SK-N-SH (cell line): ENCODE data around the gene CLDN6. TPM values are rescaled to one million over a fixed set of nuclear protein-coding genes. Genes with fewer than 3 reads are reported as not detected.

ENCODE experiments used
- CTCF ChIA-PET: fragments of 300-600, 350-600 bp; formaldehyde crosslinking; extraction: SDS; loops from one replicate; lab custom pipeline; 2021; lab: Yijun Ruan, JAX
- POLR2A ChIA-PET: fragments of 350-600 bp; sonication (Branson Sonifier 250); formaldehyde crosslinking; extraction: SDS; loops from one replicate; lab custom pipeline; 2020; ENCODE audit warnings: antibody characterized with exemption, inconsistent platforms; lab: Yijun Ruan, JAX
- DNase-seq: peaks from one replicate; pipeline ENCODE4 v3.0.0; 2012
- H2AFZ ChIP-seq: fragments of 200-600 bp; sonication (generic); 2 replicates; pipeline ENCODE4 v1.8.1; 2016; ENCODE audit warnings: antibody characterized with exemption, mild to moderate bottlenecking, low read depth
- H3F3A ChIP-seq: fragments of 200-600 bp; sonication (generic); replicated peaks from 2 replicates; pipeline ENCODE3; 2016; ENCODE audit warnings: antibody characterized with exemption, mild to moderate bottlenecking; ENCODE audit not compliant: insufficient read depth
- H3K27ac ChIP-seq, 2 experiments: fragments of 200-500 bp in 1 of 2; fragments of 200-600 bp in 1 of 2; sonication (Bioruptor generic) in 1 of 2; sonication (generic), shearing (Covaris generic) in 1 of 2; 2 replicates each; pipeline versions ENCODE4 v1.5.1 to v1.6.1; 2014 to 2016; ENCODE audit warnings: low read depth in 2 of 2, inconsistent platforms in 1 of 2, low read length in 1 of 2, mild to moderate bottlenecking in 1 of 2, mixed read lengths in 1 of 2
- H3K27me3 ChIP-seq: fragments of 200-600 bp; sonication (generic), shearing (Covaris generic); 2 replicates; pipeline ENCODE4 v1.6.1; 2016; ENCODE audit warnings: mixed run types; ENCODE audit not compliant: insufficient read depth
- H3K36me3 ChIP-seq, 2 experiments: fragments of 200-500 bp in 1 of 2; fragments of 200-600 bp in 1 of 2; sonication (Bioruptor generic) in 1 of 2; sonication (generic) in 1 of 2; replicated peaks in 1 of 2; 2 replicates each; pipeline versions ENCODE3 to v1.5.1; 2014 to 2016; ENCODE audit warnings: low read length in 1 of 2, mild to moderate bottlenecking in 1 of 2; ENCODE audit not compliant: insufficient read depth in 2 of 2, control insufficient read depth in 1 of 2
- H3K4me1 ChIP-seq, 2 experiments: fragments of 200-500 bp in 1 of 2; fragments of 200-600 bp in 1 of 2; sonication (Bioruptor generic) in 1 of 2; sonication (generic), shearing (Covaris generic) in 1 of 2; 2 replicates each; pipeline versions ENCODE4 v1.5.1 to v1.6.1; 2014 to 2016; ENCODE audit warnings: low read depth in 1 of 2, low read length in 1 of 2, mixed run types in 1 of 2; ENCODE audit not compliant: insufficient read depth in 2 of 2, control insufficient read depth in 1 of 2
- H3K4me2 ChIP-seq: fragments of 200-600 bp; sonication (generic), shearing (Covaris generic); 2 replicates; pipeline ENCODE4 v1.6.1; 2017; ENCODE audit warnings: mixed run types
- H3K4me3 ChIP-seq, 2 experiments: fragments of 200-500 bp in 1 of 2; fragments of 200-600 bp in 1 of 2; sonication (Bioruptor generic) in 1 of 2; sonication (generic), shearing (Covaris generic) in 1 of 2; 2 replicates each; pipeline versions ENCODE4 v1.5.1 to v1.8.1; 2014 to 2016; ENCODE audit warnings: low read depth in 2 of 2, inconsistent platforms in 1 of 2, low read length in 1 of 2, mild to moderate bottlenecking in 1 of 2, mixed read lengths in 1 of 2, moderate library complexity in 1 of 2
- H3K79me2 ChIP-seq: fragments of 200-600 bp; sonication (generic); 2 replicates; pipeline ENCODE4 v1.8.1; 2017; ENCODE audit warnings: mild to moderate bottlenecking; ENCODE audit not compliant: insufficient read depth
- H3K9ac ChIP-seq: fragments of 200-600 bp; sonication (generic); 2 replicates; pipeline ENCODE4 v1.6.1; 2017; ENCODE audit warnings: mixed run types
- H3K9me2 ChIP-seq: fragments of 200-600 bp; sonication (generic); 2 replicates; pipeline ENCODE4 v1.6.1; 2017; ENCODE audit warnings: mixed run types
- H3K9me3 ChIP-seq: fragments of 200-600 bp; sonication (generic); 2 replicates; pipeline ENCODE4 v1.6.1; 2017; ENCODE audit warnings: mixed run types, mild to moderate bottlenecking, moderate library complexity
- H4K20me1 ChIP-seq: fragments of 200-600 bp; sonication (generic); 2 replicates; pipeline ENCODE4 v1.6.1; 2017; ENCODE audit warnings: mild to moderate bottlenecking, mixed run types; ENCODE audit not compliant: insufficient read depth
- CHD2 ChIP-seq: fragments of 150-350 bp; IDR thresholded peaks from 2 replicates; pipeline ENCODE4 v1.6.1; 2018; ENCODE audit warnings: low read length; ENCODE audit not compliant: partially characterized antibody
- CTCF ChIP-seq: fragments of 200-600 bp; sonication (generic); IDR thresholded peaks from 2 replicates; pipeline ENCODE4 v1.6.1; 2017; ENCODE audit warnings: antibody characterized with exemption, mild to moderate bottlenecking, moderate library complexity
- ELF1 ChIP-seq: IDR thresholded peaks from 2 replicates; pipeline ENCODE4 v1.4.0; 2012
- EZH2phosphoT487 ChIP-seq: fragments of 200-600 bp; sonication (generic); IDR thresholded peaks from 2 replicates; pipeline ENCODE4 v1.6.1; 2017; ENCODE audit warnings: low read depth, mixed run types, mild to moderate bottlenecking, antibody characterized with exemption, moderate library complexity, borderline replicate concordance
- FOXM1 ChIP-seq: IDR thresholded peaks from 2 replicates; pipeline ENCODE4 v1.4.0; 2012; ENCODE audit warnings: low read depth, mild to moderate bottlenecking
- GATA2 ChIP-seq: sonication (generic); formaldehyde crosslinking; IDR thresholded peaks from 2 replicates; pipeline ENCODE4 v1.5.0; 2020; ENCODE audit warnings: mild to moderate bottlenecking, missing genetic modification reagents
- IRF3 ChIP-seq: fragments of 150-350 bp; IDR thresholded peaks from 2 replicates; pipeline ENCODE4 v1.6.1; 2016; ENCODE audit warnings: mild to moderate bottlenecking, low read depth, low read length
- MEF2A ChIP-seq: IDR thresholded peaks from 2 replicates; pipeline ENCODE4 v1.4.0; 2012; ENCODE audit warnings: low read depth, borderline replicate concordance
- MXI1 ChIP-seq: IDR thresholded peaks from 2 replicates; pipeline ENCODE4 v1.6.1; 2012; ENCODE audit warnings: mild to moderate bottlenecking, low read depth, low read length, improper control_type of control experiment
- NFIC ChIP-seq: IDR thresholded peaks from 2 replicates; pipeline ENCODE4 v1.4.0; 2012; ENCODE audit warnings: borderline replicate concordance
- NRF1 ChIP-seq: IDR thresholded peaks from 2 replicates; pipeline ENCODE4 v1.6.1; 2012; ENCODE audit warnings: low read depth, mild to moderate bottlenecking, low read length
- POLR2AphosphoS5 ChIP-seq: IDR thresholded peaks from 2 replicates; pipeline ENCODE4 v1.6.1; 2012; ENCODE audit warnings: low read depth, low read length
- RAD21 ChIP-seq: IDR thresholded peaks from 2 replicates; pipeline ENCODE4 v1.6.1; 2012; ENCODE audit warnings: mild to moderate bottlenecking, low read length
- RFX5 ChIP-seq: IDR thresholded peaks from 2 replicates; pipeline ENCODE4 v1.6.1; 2012; ENCODE audit warnings: mild to moderate bottlenecking, improper control_type of control experiment, low read length
- SIN3A ChIP-seq: IDR thresholded peaks from 2 replicates; pipeline ENCODE4 v1.6.1; 2012; ENCODE audit warnings: low read depth, mild to moderate bottlenecking, low read length, moderate library complexity, borderline replicate concordance
- SMC3 ChIP-seq: IDR thresholded peaks from 2 replicates; pipeline ENCODE4 v1.6.1; 2012; ENCODE audit warnings: low read depth, low read length, improper control_type of control experiment
- TAF1 ChIP-seq: IDR thresholded peaks from 2 replicates; pipeline ENCODE4 v1.6.1; 2012; ENCODE audit warnings: low read depth, mild to moderate bottlenecking, low read length, moderate library complexity, borderline replicate concordance
- TEAD4 ChIP-seq: IDR thresholded peaks from 2 replicates; pipeline ENCODE4 v1.4.0; 2012; ENCODE audit warnings: mild to moderate bottlenecking, borderline replicate concordance; ENCODE audit not compliant: insufficient read depth
- USF1 ChIP-seq: IDR thresholded peaks from 2 replicates; pipeline ENCODE4 v1.4.0; 2012; ENCODE audit warnings: low read depth, borderline replicate concordance
- USF2 ChIP-seq: fragments of 150-350 bp; IDR thresholded peaks from 2 replicates; pipeline ENCODE4 v1.6.1; 2017; ENCODE audit warnings: antibody characterized with exemption, low read length, low read depth, borderline replicate concordance
- WGBS: methylation state at CpG from one replicate; pipeline ENCODE4 v1.1.6; 2017; ENCODE audit warnings: low lambda C conversion rate; 5-methylcytosine and 5-hydroxymethylcytosine counted together
- polyA plus RNA-seq, 3 experiments: library from polyadenylated mRNA; depleted of rRNA; stranded (reverse); fragments of >200 nt; gene quantifications; 2 replicates each; pipeline ENCODE4 v1.2.3, GENCODE V29; 2012

The CLDN6 gene
- polyA plus RNA-seq, 1 of the 3 experiments (the other 2 are of a cell fraction) = 0.20 TPM

GRCh38 chr16:3004319-3004718 is 13.7 kb downstream of the CLDN6 start:
- CTCF ChIA-PET = interaction anchor here (0.5 to 8.2 kb wide), 9 partner anchors 16 to 972 kb away, joined by 3 to 72 read pairs (median 4); partner anchors contain the start of genes CLDN6, HCFC1R1, THOC6 and TNFRSF12A
- peaks cover 0 to 3% of the 10 kb centered on the region in 2 experiments; a peak in 1 of 4 replicates for H3K4me1 ChIP-seq
- no peak for TF ChIP-seq CHD2
- TF ChIP-seq USF1 = no peak
- no peak for TF ChIP-seq CTCF
- no peak for TF ChIP-seq TAF1
- TF ChIP-seq GATA2 (CRISPR knock-in tag) = no peak
- TF ChIP-seq FOXM1 = no peak
- TF ChIP-seq USF2 = no peak
- TF ChIP-seq POLR2AphosphoS5 = no peak
- TF ChIP-seq, all 33 proteins: peak for 0
- peaks cover 6% of the 10 kb centered on the region for H3F3A ChIP-seq
- H3K27ac ChIP-seq = no peak overlapping the region
- H3K4me3 ChIP-seq = peak overlapping the region in 1 of 2 experiments; percentile 47; a peak in 2 of 4 replicates
- H3K4me2 ChIP-seq = no peak overlapping the region
- H3K36me3 ChIP-seq = no peaks in the 10 kb centered on the region
- H3K9me2 ChIP-seq = no peaks in the 10 kb centered on the region
- H3K9ac ChIP-seq = no peak overlapping the region
- POLR2A ChIA-PET = interaction anchor here (1.9 kb wide), 1 partner anchor 16 kb away, joined by 8 read pairs; the partner anchor contains the start of gene TNFRSF12A
- no peaks in the 10 kb centered on the region for H3K9me3 ChIP-seq
- no peaks in the 10 kb centered on the region for H3K27me3 ChIP-seq
- H2AFZ ChIP-seq = no peak overlapping the region
- DNase-seq = no peak
- no peaks in the 10 kb centered on the region for H3K79me2 ChIP-seq
- no peaks in the 10 kb centered on the region for H4K20me1 ChIP-seq
- no CpG with 5 or more reads among the region's 67 CpGs for WGBS

- CTCF ChIA-PET = interaction anchor here (0.5 to 8.2 kb wide), 11 partner anchors 9 to 971 kb away, joined by 3 to 72 read pairs (median 3); partner anchors contain the start of genes CLDN6, HCFC1R1, THOC6 and TNFRSF12A
- H3K4me3 ChIP-seq = peak overlapping the region; percentile 26 to 47; a peak in 2 of 4 replicates
- POLR2A ChIA-PET = interaction anchor here (1.9 kb wide), 1 partner anchor 17 kb away, joined by 8 read pairs; the partner anchor contains the start of gene TNFRSF12A
- H3K9me2 ChIP-seq = no peaks in the 10 kb centered on the region
- H3K27me3 ChIP-seq = no peaks in the 10 kb centered on the region
- no peak overlapping the region for H3K9ac ChIP-seq
- WGBS = 7% methylated on average over 29 of the region's 58 CpGs
- no peaks in the 10 kb centered on the region for H4K20me1 ChIP-seq
- H3K9me3 ChIP-seq = no peaks in the 10 kb centered on the region
- H3K27ac ChIP-seq = no peak overlapping the region
- H3F3A ChIP-seq = peaks cover 6% of the 10 kb centered on the region
- no peaks in the 10 kb centered on the region for H3K36me3 ChIP-seq
- peaks cover 0 to 3% of the 10 kb centered on the region in 2 experiments; a peak in 1 of 4 replicates for H3K4me1 ChIP-seq
- no peaks in the 10 kb centered on the region for H3K79me2 ChIP-seq
- H3K4me2 ChIP-seq = no peak overlapping the region
- no peak overlapping the region for H2AFZ ChIP-seq
- peak; percentile 99 for DNase-seq
- TF ChIP-seq NRF1 (peak; percentile 87), SIN3A (no peak), SMC3 (peak; percentile 55), NFIC (no peak), RFX5 (peak; percentile 83), ELF1 (no peak), TEAD4 (no peak), MXI1 (peak; percentile 46), MEF2A (no peak), EZH2phosphoT487 (no peak), IRF3 (peak; percentile 73), RAD21 (peak; percentile 75), USF2 (no peak), CHD2 (peak; percentile 86)
Observed at GRCh38 chr16:3003582-3004270, 14.3 kb downstream of the CLDN6 start.
